HepG2 (cell line): ENCODE data around the gene PRKAR1B. TPM values are rescaled to one million over a fixed set of nuclear protein-coding genes. Genes with fewer than 3 reads are reported as not detected.

Source experiments
- ATAC-seq: fragments of 200-7000 bp; cut with Tn5 transposase; 3 replicates; pipeline ENCODE4 v1.9.1; 2020; ENCODE audit warnings: mild to moderate bottlenecking, moderate library complexity
- BruUV-seq: library from RNA; stranded (reverse); fragments of 400-500 nt; replicated peaks from 2 replicates; lab custom pipeline; 2021; lab: Mats Ljungman, UMichigan
- CTCF ChIA-PET: fragments of 300-600 bp; formaldehyde crosslinking; extraction: SDS; loops from one replicate; lab custom pipeline; 2021; ENCODE audit warnings: low total read pairs, inconsistent platforms, low intra/inter-chr PET ratio; lab: Yijun Ruan, JAX
- POLR2A ChIA-PET: fragments of 350-600 bp; sonication (Branson Sonifier 250); formaldehyde crosslinking; loops from one replicate; lab custom pipeline; 2020; ENCODE audit warnings: antibody characterized with exemption, inconsistent platforms; lab: Yijun Ruan, JAX
- DNase-seq: peaks from one replicate; pipeline ENCODE4 v3.0.0-alpha.2; 2015; ENCODE audit warnings: low spot score
- FAIRE-seq: peaks from 3 replicates; lab custom pipeline; 2011; peaks lifted over from hg19 to GRCh38; lab: Jason Lieb, UNC
- H2AFZ ChIP-seq: one replicate; pipeline ENCODE4 v1.6.1; 2011; ENCODE audit warnings: low read length, inconsistent platforms
- H3K27ac ChIP-seq: fragments of 300-600 bp; 3 replicates; pipeline ENCODE4 v1.8.0; 2011; ENCODE audit warnings: mixed run types, mild to moderate bottlenecking, mixed read lengths, low read length, inconsistent platforms; ENCODE audit not compliant: insufficient read depth; ENCODE audit errors: extremely low read length
- H3K27me3 ChIP-seq, 2 experiments: fragments of 200-600 bp in 1 of 2; 2 replicates in 1 of 2; 3 replicates in 1 of 2; pipeline versions ENCODE4 v1.6.0 to v1.8.0; 2011; ENCODE audit warnings: low read length in 2 of 2, mild to moderate bottlenecking in 2 of 2, moderate library complexity in 2 of 2, inconsistent platforms in 1 of 2; ENCODE audit not compliant: insufficient read depth in 2 of 2, control insufficient read depth in 1 of 2
- H3K36me3 ChIP-seq, 2 experiments: fragments of 200-600 bp in 1 of 2; replicated peaks in 1 of 2; 2 replicates in 1 of 2; 3 replicates in 1 of 2; pipeline versions ENCODE4 v1.5.1 to v1.8.0; 2011; ENCODE audit warnings: low read length in 2 of 2, inconsistent platforms in 1 of 2; ENCODE audit not compliant: insufficient read depth in 2 of 2, control insufficient read depth in 1 of 2
- H3K4me1 ChIP-seq: 2 replicates; pipeline ENCODE4 v1.5.1; 2012; ENCODE audit warnings: low read length, inconsistent platforms; ENCODE audit not compliant: insufficient read depth
- H3K4me2 ChIP-seq: 2 replicates; pipeline ENCODE4 v1.6.0; 2011; ENCODE audit warnings: low read depth, low read length, inconsistent platforms
- H3K4me3 ChIP-seq, 3 experiments: fragments of 200-600 bp in 1 of 3; sonication (generic), shearing (Covaris generic) in 1 of 3; replicated peaks in 1 of 3; 2 replicates each; pipeline ENCODE4 v1.5.1; 2011 to 2016; ENCODE audit warnings: low read length in 3 of 3, inconsistent platforms in 2 of 3, low read depth in 2 of 3, mild to moderate bottlenecking in 2 of 3, control low read depth in 1 of 3, mixed read lengths in 1 of 3; ENCODE audit not compliant: insufficient read depth in 1 of 3
- H3K79me2 ChIP-seq: one replicate; pipeline ENCODE4 v1.6.1; 2011; ENCODE audit warnings: low read length, inconsistent platforms; ENCODE audit not compliant: insufficient read depth
- H3K9ac ChIP-seq: 2 replicates; pipeline ENCODE4 v1.6.0; 2011; ENCODE audit warnings: mild to moderate bottlenecking, low read depth, low read length, inconsistent platforms; ENCODE audit not compliant: insufficient read depth
- H3K9me3 ChIP-seq: 2 replicates; pipeline ENCODE4 v1.5.1; 2012; ENCODE audit warnings: mild to moderate bottlenecking, low read length
- H4K20me1 ChIP-seq: 2 replicates; pipeline ENCODE4 v1.6.0; 2011; ENCODE audit warnings: inconsistent platforms, mild to moderate bottlenecking, low read length, moderate library complexity; ENCODE audit not compliant: insufficient read depth
- WGBS: methylation state at CpG from one replicate; pipeline ENCODE4 v1.1.6; 2017; ENCODE audit warnings: low lambda C conversion rate; 5-methylcytosine and 5-hydroxymethylcytosine counted together
- in situ Hi-C: cut with HindIII; loops from 2 replicates; pipeline ENCODE4 v1.10.0; 2017; ENCODE audit warnings: low pct_unique_long_range_greater_than_20kb; ENCODE audit not compliant: extremely low pct_ligation_motif_present
- intact Hi-C: fragments of 100-400 bp; cut with micrococcal nuclease; formaldehyde crosslinking; loops from one replicate; pipeline ENCODE4 v1.10.0; 2022; ENCODE audit not compliant: unreplicated experiment
- polyA plus RNA-seq, 8 experiments: library from polyadenylated mRNA; depleted of rRNA in 3 of 8; stranded (reverse) in 7 of 8; unstranded in 1 of 8; fragments of >200 nt; fragmentation: Illumina TruSeq in 4 of 8; extraction: Trizol in 4 of 8; gene quantifications; 2 replicates each; pipeline versions ENCODE4 v1.2.1 to v1.2.3, GENCODE V29; 2011 to 2016; ENCODE audit warnings: low read depth in 4 of 8, missing spikeins in 1 of 8, mixed read lengths in 1 of 8; ENCODE audit not compliant: insufficient read depth in 1 of 8
- total RNA-seq, 5 experiments: library from RNA; depleted of rRNA; stranded (reverse); fragments of >200 nt; fragmentation: Illumina TruSeq; extraction: Trizol; gene quantifications; 2 replicates each; pipeline ENCODE4 v1.2.3, GENCODE V29; 2016; ENCODE audit warnings: low read depth in 1 of 5
- TF ChIP-seq, protein P1 (sequence below): sonication (generic); formaldehyde crosslinking; IDR thresholded peaks from 2 replicates; pipeline ENCODE4 v1.5.0; 2020; ENCODE audit warnings: mild to moderate bottlenecking, missing genetic modification reagents, moderate library complexity
- TF ChIP-seq, protein P2 (sequence below): IDR thresholded peaks from 2 replicates; pipeline ENCODE4 v1.6.1; 2018; ENCODE audit warnings: missing genetic modification reagents

Gene PRKAR1B
- total and polyA plus RNA-seq, 2 of the 13 experiments (the other 11 are each of a cell fraction or from before 2014, with no cell fraction given): 7.9 to 28.2 TPM

DNA sequence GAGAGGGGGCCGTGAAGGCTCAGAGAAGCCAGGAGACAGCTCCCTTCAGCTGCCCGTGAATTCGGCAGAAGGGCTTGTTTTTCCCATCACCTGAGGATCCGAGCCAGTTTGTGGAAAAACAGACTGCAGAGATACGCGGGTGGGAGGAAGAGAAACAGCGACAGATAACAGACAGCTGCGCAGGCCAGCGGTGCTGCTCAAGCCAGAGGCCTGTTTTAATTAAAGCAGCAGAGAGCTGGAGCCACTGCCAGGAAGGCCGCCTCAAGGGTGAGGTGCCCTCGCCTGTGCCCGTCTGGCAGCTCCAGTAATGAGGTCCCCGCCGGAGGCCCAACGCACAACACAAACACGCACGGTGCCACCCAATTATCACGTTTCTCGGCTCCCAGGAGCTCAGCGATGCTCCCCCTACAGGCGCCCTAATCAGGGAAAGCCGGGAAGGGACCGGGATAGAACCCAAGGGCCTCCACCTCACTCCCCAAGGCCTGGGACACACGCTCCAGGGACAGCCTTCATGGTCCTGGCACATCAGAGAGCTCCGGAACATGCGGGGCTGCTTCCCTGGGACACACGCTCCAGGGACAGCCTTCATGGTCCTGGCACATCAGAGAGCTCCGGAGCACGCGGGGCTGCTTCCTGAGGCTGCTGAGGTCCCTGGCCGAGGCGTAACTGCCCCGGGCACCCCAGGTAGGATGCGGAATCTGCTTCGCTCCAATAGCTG lies 61.2 kb downstream of the PRKAR1B start:
- Histone ChIP-seq H4K20me1 (no peaks in the 10 kb centered on the region), H3K79me2 (no peaks in the 10 kb centered on the region), H3K9ac (no peak overlapping the region), H3K27ac (no peak overlapping the region), H3K9me3 (no peaks in the 10 kb centered on the region), H3K4me2 (no peak overlapping the region), H3K4me3 (no peak overlapping the region), H3K27me3 (no peaks in the 10 kb centered on the region), H3K36me3 (peaks cover 2 to 4% of the 10 kb centered on the region in 2 experiments; a peak in 2 of 5 replicates), H3K4me1 (peaks cover 13% of the 10 kb centered on the region), H2AFZ (no peak overlapping the region)
- WGBS: 95% methylated on average over 33 of the region's 35 CpGs
- in situ Hi-C loops: no loop called here
- TF ChIP-seq, protein P1, sequence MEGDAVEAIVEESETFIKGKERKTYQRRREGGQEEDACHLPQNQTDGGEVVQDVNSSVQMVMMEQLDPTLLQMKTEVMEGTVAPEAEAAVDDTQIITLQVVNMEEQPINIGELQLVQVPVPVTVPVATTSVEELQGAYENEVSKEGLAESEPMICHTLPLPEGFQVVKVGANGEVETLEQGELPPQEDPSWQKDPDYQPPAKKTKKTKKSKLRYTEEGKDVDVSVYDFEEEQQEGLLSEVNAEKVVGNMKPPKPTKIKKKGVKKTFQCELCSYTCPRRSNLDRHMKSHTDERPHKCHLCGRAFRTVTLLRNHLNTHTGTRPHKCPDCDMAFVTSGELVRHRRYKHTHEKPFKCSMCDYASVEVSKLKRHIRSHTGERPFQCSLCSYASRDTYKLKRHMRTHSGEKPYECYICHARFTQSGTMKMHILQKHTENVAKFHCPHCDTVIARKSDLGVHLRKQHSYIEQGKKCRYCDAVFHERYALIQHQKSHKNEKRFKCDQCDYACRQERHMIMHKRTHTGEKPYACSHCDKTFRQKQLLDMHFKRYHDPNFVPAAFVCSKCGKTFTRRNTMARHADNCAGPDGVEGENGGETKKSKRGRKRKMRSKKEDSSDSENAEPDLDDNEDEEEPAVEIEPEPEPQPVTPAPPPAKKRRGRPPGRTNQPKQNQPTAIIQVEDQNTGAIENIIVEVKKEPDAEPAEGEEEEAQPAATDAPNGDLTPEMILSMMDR (CRISPR knock-in tag): 0 out of 2 replicates have a peak, but pooled peaks have one; percentile 2
- TF ChIP-seq, protein P2, sequence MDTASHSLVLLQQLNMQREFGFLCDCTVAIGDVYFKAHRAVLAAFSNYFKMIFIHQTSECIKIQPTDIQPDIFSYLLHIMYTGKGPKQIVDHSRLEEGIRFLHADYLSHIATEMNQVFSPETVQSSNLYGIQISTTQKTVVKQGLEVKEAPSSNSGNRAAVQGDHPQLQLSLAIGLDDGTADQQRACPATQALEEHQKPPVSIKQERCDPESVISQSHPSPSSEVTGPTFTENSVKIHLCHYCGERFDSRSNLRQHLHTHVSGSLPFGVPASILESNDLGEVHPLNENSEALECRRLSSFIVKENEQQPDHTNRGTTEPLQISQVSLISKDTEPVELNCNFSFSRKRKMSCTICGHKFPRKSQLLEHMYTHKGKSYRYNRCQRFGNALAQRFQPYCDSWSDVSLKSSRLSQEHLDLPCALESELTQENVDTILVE (CRISPR knock-in tag): no peak
- DNase-seq (no peak), FAIRE-seq (no peak), ATAC-seq (peak; percentile 35; the same call in 2 of the 3 replicates)
- intact Hi-C loops: no loop called here
- POLR2A ChIA-PET: no interaction called here
- CTCF ChIA-PET: no interaction called here
- no TSS peak for BruUV-seq
